ENCODE data around the gene GNL1. TPM values are rescaled to one million over a fixed set of nuclear protein-coding genes. Genes with fewer than 3 reads are reported as not detected.
"Not testable (repeated sequence)": the region's sequence is repeated elsewhere in the genome, so short reads cannot be mapped to it uniquely, and the experiment has no call there.

Gene GNL1
- polyA plus RNA-seq, 3 donors from 2014 or later = 32.6 to 38.6 (median 35.0) TPM

DNA sequence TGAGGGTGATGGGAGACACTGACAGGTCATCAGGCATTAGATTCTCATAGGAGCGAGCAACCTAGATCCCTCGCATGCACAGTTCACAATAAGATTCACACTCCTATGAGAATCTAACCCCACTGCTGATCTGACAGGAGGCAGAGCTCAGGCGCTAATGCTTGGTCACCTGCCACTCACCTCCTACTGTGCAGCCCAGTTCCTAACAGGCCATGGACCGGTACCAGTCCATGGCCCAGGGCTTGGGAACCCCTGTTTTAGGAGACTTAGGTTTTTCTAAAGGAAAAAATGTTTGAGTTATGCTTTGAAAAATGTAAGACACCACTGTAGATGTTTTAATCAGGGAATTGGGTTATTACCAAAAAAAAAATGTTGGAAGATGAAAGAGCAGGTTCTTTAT is 60.3 kb downstream of the GNL1 start:
- Mint-ChIP-seq H3K4me3 (no peak overlapping the region), H3K9me3 (no peaks in the 10 kb centered on the region), H3K4me1 (peaks cover 67 to 74% of the 10 kb centered on the region in 2 donors), H3K27ac (peak overlapping the region in 3 of 6 donors; percentile 25 to 99 (median 31)), H3K27me3 (ENCODE audit: low read depth in 3 of 3) (peaks cover 34 to 46% (median 39%) of the 10 kb centered on the region in 3 donors), H3K36me3 (peaks cover 29 to 33% (median 31%) of the 10 kb centered on the region in 3 donors)
- DNase-seq = peak in 1 of 3 donors; percentile 12

DNA sequence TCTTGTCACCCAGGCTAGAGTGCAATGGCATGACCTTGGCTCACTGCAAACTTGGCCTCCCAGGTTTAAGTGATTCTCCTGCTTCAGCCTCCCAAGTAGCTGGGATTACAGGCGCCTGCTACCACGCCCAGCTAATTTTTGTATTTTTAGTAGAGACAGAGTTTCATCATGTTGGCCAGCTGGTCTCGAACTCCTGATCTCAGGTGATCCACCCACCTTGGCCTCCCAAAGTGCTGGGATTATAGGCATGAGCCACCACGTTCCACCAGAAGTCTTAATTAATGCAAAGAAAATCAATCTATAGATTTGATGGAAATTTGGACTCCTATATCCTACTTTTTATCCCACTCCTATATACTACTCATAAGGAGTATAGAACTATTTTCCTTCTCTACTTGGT is 61.2 kb downstream of the GNL1 start:
- DNase-seq = peak in 1 of 3 donors; percentile 15
- Mint-ChIP-seq H3K27ac (peak overlapping the region; percentile 68 to 99 (median 80)), H3K4me1 (peaks cover 70 to 74% of the 10 kb centered on the region in 2 donors), H3K4me3 (peak overlapping the region in 4 of 5 donors; percentile 20 to 60 (median 25)), H3K27me3 (ENCODE audit: low read depth in 3 of 3) (peaks cover 42 to 54% (median 48%) of the 10 kb centered on the region in 3 donors), H3K36me3 (peaks cover 37 to 43% (median 40%) of the 10 kb centered on the region in 3 donors)
- H3K9me3 Mint-ChIP-seq = not testable (repeated sequence)

DNA sequence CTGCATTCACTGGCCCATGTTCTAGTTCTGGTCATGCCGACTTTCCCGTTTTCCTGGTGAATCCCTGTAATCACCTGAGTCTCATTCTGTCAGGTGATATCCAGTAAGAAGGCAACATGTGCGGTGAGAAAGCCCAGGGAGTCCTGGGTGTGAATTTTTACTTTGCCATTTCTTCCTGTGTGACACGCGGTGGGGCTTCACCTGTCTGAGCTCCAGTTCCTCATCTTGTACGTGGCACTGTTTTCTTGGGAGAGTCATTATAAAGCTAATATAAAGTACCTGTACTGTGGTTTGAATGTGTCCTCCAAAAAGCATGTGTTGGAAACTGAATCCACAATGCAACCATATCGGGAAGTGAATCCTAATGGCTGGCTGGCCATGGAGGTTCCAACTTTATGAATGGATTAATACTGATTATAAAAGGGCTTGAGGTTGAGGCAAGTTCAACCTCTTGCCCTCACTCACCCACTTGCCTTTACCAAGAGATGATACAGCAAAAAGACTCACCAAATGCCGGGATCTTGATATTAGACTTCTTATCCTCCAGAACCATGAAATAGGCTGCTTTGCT is 61.9 kb downstream of the GNL1 start:
- H3K27ac Mint-ChIP-seq = peak overlapping the region; percentile 79 to 99 (median 86)
- peak; percentile 30 to 48 (median 34) for DNase-seq
- no peaks in the 10 kb centered on the region for H3K9me3 Mint-ChIP-seq

DNA sequence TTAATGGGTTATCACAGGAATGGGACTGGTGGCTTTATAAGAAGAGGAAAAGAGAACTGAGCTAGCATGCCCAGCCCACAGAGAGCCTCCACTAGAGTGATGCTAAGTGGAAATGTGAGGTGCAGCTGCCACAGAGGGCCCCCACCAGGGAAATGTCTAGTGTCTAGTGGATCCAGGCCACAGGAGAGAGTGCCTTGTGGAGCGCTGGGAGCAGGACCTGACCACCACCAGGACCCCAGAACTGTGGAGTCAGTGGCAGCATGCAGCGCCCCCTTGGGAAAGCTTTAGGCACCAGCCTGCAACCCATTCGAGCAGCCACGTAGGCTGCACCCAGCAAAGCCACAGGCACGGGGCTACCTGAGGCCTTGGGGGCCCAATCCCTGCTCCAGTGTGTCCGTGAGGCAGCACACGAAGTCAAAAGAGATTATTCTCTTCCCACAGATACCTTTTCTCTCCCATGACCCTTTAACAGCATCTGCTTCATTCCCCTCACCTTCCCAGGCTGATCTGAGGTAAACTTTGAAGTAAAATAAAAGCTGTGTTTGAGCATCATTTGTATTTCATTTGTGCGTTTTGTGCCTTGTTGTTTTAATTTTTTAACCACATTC is 62.5 kb downstream of the GNL1 start:
- peak; percentile 39 to 56 (median 55) for DNase-seq
- Mint-ChIP-seq H3K27ac (peak overlapping the region; percentile 79 to 99 (median 86)), H3K4me3 (peak overlapping the region; percentile 76 to 99 (median 99)), H3K36me3 (peaks cover 41 to 47% (median 46%) of the 10 kb centered on the region in 3 donors), H3K4me1 (peaks cover 75 to 80% of the 10 kb centered on the region in 2 donors), H3K27me3 (ENCODE audit: low read depth in 3 of 3) (peaks cover 48 to 65% (median 56%) of the 10 kb centered on the region in 3 donors), H3K9me3 (no peaks in the 10 kb centered on the region)

More for the DNA sequence above, 61.9 kb downstream of the GNL1 start:
- peaks cover 71 to 74% of the 10 kb centered on the region in 2 donors for H3K4me1 Mint-ChIP-seq
- H3K4me3 Mint-ChIP-seq = peak overlapping the region; percentile 76 to 99 (median 99)
- peaks cover 38 to 45% (median 42%) of the 10 kb centered on the region in 3 donors for H3K36me3 Mint-ChIP-seq
- H3K27me3 Mint-ChIP-seq (ENCODE audit: low read depth in 3 of 3) = peaks cover 44 to 59% (median 51%) of the 10 kb centered on the region in 3 donors

DNA sequence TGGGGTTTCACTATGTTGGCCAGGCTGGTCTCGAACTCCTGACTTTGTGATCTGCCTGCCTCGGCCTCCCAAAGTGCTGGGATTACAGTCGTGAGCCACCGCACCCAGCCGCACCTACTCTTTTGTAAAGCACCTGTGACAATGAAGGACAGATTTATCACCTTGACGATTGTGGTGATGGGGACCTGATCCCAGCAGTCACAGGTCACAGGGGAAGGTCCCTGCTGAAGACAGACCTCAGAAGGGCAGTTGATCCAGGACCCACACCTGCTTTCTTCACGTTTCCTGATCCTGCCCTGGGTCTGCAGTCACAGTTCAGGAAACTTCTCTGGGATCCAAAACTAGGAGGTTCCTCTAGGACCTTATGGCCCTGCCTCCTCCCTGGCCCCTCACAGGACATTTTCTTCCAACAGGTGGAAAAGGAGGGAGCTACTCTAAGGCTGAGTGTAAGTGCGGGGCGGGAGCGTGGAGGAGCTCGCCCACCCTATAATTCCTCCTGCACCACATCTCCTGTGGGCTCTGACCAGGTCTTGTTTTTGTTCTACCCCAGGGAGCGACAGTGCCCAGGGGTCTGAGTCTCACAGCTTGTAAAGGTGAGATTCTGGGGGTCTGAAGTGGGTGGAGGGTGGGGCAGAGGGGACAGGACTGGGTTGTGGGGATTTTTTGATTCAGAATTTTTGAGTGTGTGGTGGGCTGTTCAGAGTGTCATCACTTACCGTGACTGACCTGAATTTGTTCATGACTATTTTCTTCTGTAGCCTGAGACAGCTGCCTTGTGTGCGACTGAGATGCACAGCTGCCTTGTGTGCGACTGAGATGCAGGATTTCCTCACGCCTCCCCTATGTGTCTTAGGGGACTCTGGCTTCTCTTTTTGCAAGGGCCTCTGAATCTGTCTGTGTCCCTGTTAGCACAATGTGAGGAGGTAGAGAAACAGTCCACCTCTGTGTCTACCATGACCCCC is 64.0 kb downstream of the GNL1 start:
- Mint-ChIP-seq H3K4me1 (peaks cover 79 to 81% of the 10 kb centered on the region in 2 donors), H3K4me3 (peak overlapping the region; percentile 98 to 99 (median 99)), H3K27me3 (ENCODE audit: low read depth in 3 of 3) (peaks cover 48 to 63% (median 56%) of the 10 kb centered on the region in 3 donors), H3K27ac (peak overlapping the region; percentile 83 to 99 (median 96)), H3K9me3 (no peaks in the 10 kb centered on the region), H3K36me3 (peaks cover 41 to 47% (median 46%) of the 10 kb centered on the region in 3 donors)
- peak in 2 of 3 donors; percentile 21 to 23 for DNase-seq

Other genes with a start within 250 kb of the GNL1 start
- gene TRIM39, start 229.6 kb downstream of the GNL1 start, polyA plus RNA-seq = 10 to 100 TPM in 2 of 3 donors, 1 to 10 TPM in 1; 3.3 to 16.1 (median 10.6) TPM
- gene RPP21, start 211.3 kb downstream of the GNL1 start, polyA plus RNA-seq = 10 to 100 TPM; 55.3 to 57.0 (median 55.4) TPM
- 1,000 to 10,000 TPM; 2,819 to 4,179 (median 3,086) TPM for gene HLA-E, start 67.0 kb downstream of the GNL1 start, polyA plus RNA-seq
- gene PRR3, start 806 bp upstream of the GNL1 start, polyA plus RNA-seq = 1 to 10 TPM; 1.0 to 9.0 (median 3.6) TPM
- 10 to 100 TPM in 2 of 3 donors, 1 to 10 TPM in 1; 4.3 to 50.1 (median 15.2) TPM for gene ABCF1, start 15.0 kb upstream of the GNL1 start, polyA plus RNA-seq
- 10 to 100 TPM in 2 of 3 donors, 1 to 10 TPM in 1; 5.5 to 30.0 (median 12.9) TPM for gene PPP1R10, start 60.8 kb upstream of the GNL1 start, polyA plus RNA-seq
- 100 to 1,000 TPM in 2 of 3 donors, 10 to 100 TPM in 1; 86.6 to 114 (median 102) TPM for gene MRPS18B, start 61.4 kb upstream of the GNL1 start, polyA plus RNA-seq
- 1 to 10 TPM in 1 of 3 donors, under 1 TPM in 1, not detected in 1; 0.43 to 3.1 TPM for gene ATAT1, start 70.4 kb upstream of the GNL1 start, polyA plus RNA-seq
- 10 to 100 TPM in 1 of 3 donors, 1 to 10 TPM in 2; 4.3 to 16.5 (median 9.8) TPM for gene C6orf136, start 90.6 kb upstream of the GNL1 start, polyA plus RNA-seq
- gene DHX16, start 116.5 kb upstream of the GNL1 start, polyA plus RNA-seq = 10 to 100 TPM; 13.6 to 33.9 (median 14.4) TPM
- gene PPP1R18, start 130.2 kb upstream of the GNL1 start, polyA plus RNA-seq = 100 to 1,000 TPM; 178 to 308 (median 245) TPM
- 10 to 100 TPM in 1 of 3 donors, 1 to 10 TPM in 2; 6.7 to 20.1 (median 8.4) TPM for gene NRM, start 134.5 kb upstream of the GNL1 start, polyA plus RNA-seq
- gene MDC1, start 160.8 kb upstream of the GNL1 start, polyA plus RNA-seq = 10 to 100 TPM in 1 of 3 donors, 1 to 10 TPM in 1, not detected in 1; 3.0 to 16.5 TPM
- gene TUBB, start 163.9 kb upstream of the GNL1 start, polyA plus RNA-seq = 100 to 1,000 TPM in 1 of 3 donors, 10 to 100 TPM in 2; 80.8 to 215 (median 84.0) TPM
- gene FLOT1, start 186.2 kb upstream of the GNL1 start, polyA plus RNA-seq = 100 to 1,000 TPM; 148 to 214 (median 174) TPM
- 1 to 10 TPM; 1.0 to 2.7 (median 1.6) TPM for gene IER3, start 188.1 kb upstream of the GNL1 start, polyA plus RNA-seq

All from immature natural killer cell (primary cell).